ENCODE measurements around the gene MEI1. TPM values are rescaled to one million over a fixed set of nuclear protein-coding genes. Genes with fewer than 3 reads are reported as not detected.
"Not testable (repeated sequence)": the region's sequence is repeated elsewhere in the genome, so short reads cannot be mapped to it uniquely, and the experiment has no call there.

MEI1 gene
- total RNA-seq, 4 donors from 2014 or later: 1.1 to 20.5 TPM; not detected in 2

GRCh38 chr22:41660416-41660815 lies 38.9 kb upstream of the MEI1 start:
- TF ChIP-seq POLR2AphosphoS5 (IDR thresholded peaks at IDR 0.05) (no peak), CTCF (IDR thresholded peaks at IDR 0.05) (no peak)
- Histone ChIP-seq H3K9me3 (no peaks in the 10 kb centered on the region), H3K4me1 (no peaks in the 10 kb centered on the region), H3K4me3 (no peak overlapping the region), H3K27ac (no peak overlapping the region), H3K36me3 (peaks cover 0 to 86% (median 36%) of the 10 kb centered on the region in 4 donors), H3K27me3 (no peaks in the 10 kb centered on the region)
- intact Hi-C loops (cut with DNase I; ENCODE audit: low total_unique reads): no loop called here
- no peak for DNase-seq
- in situ Hi-C loops (cut with MboI; ENCODE audit: low pct_ligation_motif_present in 1 of 4, low pct_unique_long_range_greater_than_20kb in 1 of 4, low sequenced_read_pairs in 3 of 4): no loop called here
- 74 to 90% methylated on average over 3 of the region's 3 CpGs for WGBS, 2 donors (ENCODE audit: low coverage in 1 of 2)

GRCh38 chr22:41661088-41661487 lies 38.2 kb upstream of the MEI1 start:
- H3K9me3 ChIP-seq: no peaks in the 10 kb centered on the region
- no peak overlapping the region for H3K27ac ChIP-seq
- in situ Hi-C loops (cut with MboI; ENCODE audit: low pct_ligation_motif_present in 1 of 4, low pct_unique_long_range_greater_than_20kb in 1 of 4, low sequenced_read_pairs in 3 of 4): no loop called here
- no peaks in the 10 kb centered on the region for H3K4me1 ChIP-seq
- DNase-seq: no peak
- TF ChIP-seq EP300 (IDR thresholded peaks at IDR 0.05; ENCODE audit: low read depth): no peak
- no peak for TF ChIP-seq CTCF (IDR thresholded peaks at IDR 0.05)
- TF ChIP-seq POLR2A (IDR thresholded peaks at IDR 0.05): no peak
- TF ChIP-seq POLR2AphosphoS5 (IDR thresholded peaks at IDR 0.05): no peak
- no peaks in the 10 kb centered on the region for H3K27me3 ChIP-seq
- peaks cover 0 to 80% (median 33%) of the 10 kb centered on the region in 4 donors for H3K36me3 ChIP-seq
- no peak overlapping the region for H3K4me3 ChIP-seq
- WGBS, 2 donors (ENCODE audit: low coverage in 1 of 2): 92 to 93% methylated on average over 2 to 3 of the region's 3 CpGs
- intact Hi-C loops (cut with DNase I; ENCODE audit: low total_unique reads): no loop called here

- DNase-seq: no peak
- H3K4me1 ChIP-seq: peaks cover 0 to 5% (median 2%) of the 10 kb centered on the region in 4 donors
- in situ Hi-C loops (cut with MboI; ENCODE audit: low pct_ligation_motif_present in 1 of 4, low pct_unique_long_range_greater_than_20kb in 1 of 4, low sequenced_read_pairs in 3 of 4) (no loop called here), intact Hi-C loops (cut with DNase I; ENCODE audit: low total_unique reads) (no loop called here)
- H3K9me3 ChIP-seq: no peaks in the 10 kb centered on the region
- H3K36me3 ChIP-seq: peaks cover 0 to 74% (median 31%) of the 10 kb centered on the region in 4 donors
- H3K27ac ChIP-seq: no peak overlapping the region
- TF ChIP-seq POLR2A (IDR thresholded peaks at IDR 0.05) (no peak), EP300 (IDR thresholded peaks at IDR 0.05; ENCODE audit: low read depth) (no peak), CTCF (IDR thresholded peaks at IDR 0.05) (no peak), POLR2AphosphoS5 (IDR thresholded peaks at IDR 0.05) (no peak)
- 93 to 95% methylated on average over 2 of the region's 2 CpGs for whole genome bisulfite sequencing, 2 donors (ENCODE audit: low coverage in 1 of 2)
- no peak overlapping the region for H3K4me3 ChIP-seq
- no peaks in the 10 kb centered on the region for H3K27me3 ChIP-seq
Measured at GRCh38 chr22:41661713-41662112, 37.6 kb upstream of the MEI1 start.

- in situ Hi-C loops (cut with MboI; ENCODE audit: low pct_ligation_motif_present in 1 of 4, low pct_unique_long_range_greater_than_20kb in 1 of 4, low sequenced_read_pairs in 3 of 4); H3K9me3 ChIP-seq; DNase-seq; H3K4me3 ChIP-seq; H3K27ac ChIP-seq; H3K27me3 ChIP-seq; intact Hi-C loops (cut with DNase I; ENCODE audit: low total_unique reads): not testable (repeated sequence)
- peaks cover 0 to 57% (median 22%) of the 10 kb centered on the region in 4 donors for H3K36me3 ChIP-seq
- H3K4me1 ChIP-seq: peaks cover 0 to 14% (median 6%) of the 10 kb centered on the region in 4 donors
- 72 to 80% methylated on average over 2 to 7 of the region's 9 CpGs for WGBS, 2 donors (ENCODE audit: low coverage in 1 of 2)
Measured at GRCh38 chr22:41663594-41663993, 35.7 kb upstream of the MEI1 start.

- H3K27ac ChIP-seq: no peak overlapping the region
- no peak overlapping the region for H3K4me3 ChIP-seq
- in situ Hi-C loops (cut with MboI; ENCODE audit: low pct_ligation_motif_present in 1 of 4, low pct_unique_long_range_greater_than_20kb in 1 of 4, low sequenced_read_pairs in 3 of 4): no loop called here
- DNase-seq: no peak
- no peaks in the 10 kb centered on the region for H3K9me3 ChIP-seq
- no peaks in the 10 kb centered on the region for H3K27me3 ChIP-seq
- no peak for TF ChIP-seq POLR2AphosphoS5 (IDR thresholded peaks at IDR 0.05)
- TF ChIP-seq EP300 (IDR thresholded peaks at IDR 0.05; ENCODE audit: low read depth): no peak
- TF ChIP-seq POLR2A (IDR thresholded peaks at IDR 0.05): no peak
- TF ChIP-seq CTCF (IDR thresholded peaks at IDR 0.05): no peak
- H3K36me3 ChIP-seq: peaks cover 0 to 48% (median 18%) of the 10 kb centered on the region in 4 donors
- intact Hi-C loops (cut with DNase I; ENCODE audit: low total_unique reads): no loop called here
- peaks cover 0 to 14% (median 6%) of the 10 kb centered on the region in 4 donors for H3K4me1 ChIP-seq
Measured at GRCh38 chr22:41664490-41664889, 34.8 kb upstream of the MEI1 start.
